ENCODE data around the gene ATG101.

Gene ATG101

GRCh38 chr12:52056801-52057637 lies 12.8 kb upstream of the ATG101 start:
- DNase-seq (ENCODE audit: low read depth in 1 of 2, low spot score in 1 of 2) = no peak
- in situ Hi-C loops (cut with HindIII; ENCODE audit: low pct_unique_long_range_greater_than_20kb, low sequenced_read_pairs) = no loop called here
- TF ChIP-seq JUND (IDR thresholded peaks at IDR 0.05; ENCODE audit: low read depth) = no peak

GRCh38 chr12:52057638-52058576 lies 11.9 kb upstream of the ATG101 start:
- no peak for DNase-seq (ENCODE audit: low read depth in 1 of 2, low spot score in 1 of 2)
- in situ Hi-C loops (cut with HindIII; ENCODE audit: low pct_unique_long_range_greater_than_20kb, low sequenced_read_pairs) = no loop called here
- TF ChIP-seq JUND (IDR thresholded peaks at IDR 0.05; ENCODE audit: low read depth) = no peak

GRCh38 chr12:52058631-52059361 lies 11.0 kb upstream of the ATG101 start:
- DNase-seq (ENCODE audit: low read depth in 1 of 2, low spot score in 1 of 2) = no peak
- TF ChIP-seq JUND (IDR thresholded peaks at IDR 0.05; ENCODE audit: low read depth) = no peak
- in situ Hi-C loops (cut with HindIII; ENCODE audit: low pct_unique_long_range_greater_than_20kb, low sequenced_read_pairs) = no loop called here

DNA sequence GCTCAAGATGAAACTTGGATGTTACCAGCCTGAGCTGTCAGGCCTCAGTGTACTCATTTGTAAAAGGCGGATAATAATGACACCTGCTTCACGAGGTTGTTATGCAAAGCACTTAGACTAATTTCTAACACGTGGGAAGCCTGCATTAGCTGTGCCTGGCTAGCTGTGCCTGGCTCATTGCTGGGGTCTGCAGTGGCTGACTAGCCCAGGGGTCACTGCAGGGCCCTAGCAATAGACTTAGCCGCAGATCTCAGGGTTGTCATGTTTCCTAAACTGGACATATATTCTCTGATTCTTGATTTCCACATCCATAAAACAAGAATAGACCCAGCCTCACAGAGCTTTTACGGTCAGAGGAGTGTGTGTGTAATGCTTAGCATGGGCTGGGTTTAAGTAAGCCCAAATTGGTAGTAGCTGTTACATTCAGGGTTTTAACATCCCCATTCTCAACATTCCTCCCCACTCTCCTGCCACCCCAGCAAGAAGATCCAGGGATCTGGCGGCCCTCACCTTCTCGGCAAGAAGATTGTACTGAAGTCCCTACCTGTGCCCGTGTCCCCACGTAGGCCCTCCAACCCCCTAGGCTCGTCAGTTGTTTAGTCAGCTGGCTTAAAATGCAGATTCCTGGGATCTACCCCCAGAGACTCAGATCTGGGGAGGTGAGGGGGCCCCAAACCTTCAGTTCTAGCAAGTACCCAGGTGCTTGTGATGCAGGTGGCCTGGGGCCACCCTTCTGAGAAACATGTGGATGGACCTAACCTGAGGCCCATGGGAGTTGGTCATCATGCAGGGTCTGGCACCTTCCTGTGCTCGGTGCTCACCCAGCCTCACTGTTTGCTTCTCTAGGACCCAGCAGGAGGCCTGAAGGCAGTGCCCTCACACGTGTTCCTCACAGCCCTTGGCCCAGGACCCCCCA lies 9.9 kb upstream of the ATG101 start:
- TF ChIP-seq JUND (IDR thresholded peaks at IDR 0.05; ENCODE audit: low read depth) = no peak
- in situ Hi-C loops (cut with HindIII; ENCODE audit: low pct_unique_long_range_greater_than_20kb, low sequenced_read_pairs) = no loop called here
- no peak for DNase-seq (ENCODE audit: low read depth in 1 of 2, low spot score in 1 of 2)

GRCh38 chr12:52060498-52061177 lies 9.1 kb upstream of the ATG101 start:
- no peak for TF ChIP-seq JUND (IDR thresholded peaks at IDR 0.05; ENCODE audit: low read depth)
- in situ Hi-C loops (cut with HindIII; ENCODE audit: low pct_unique_long_range_greater_than_20kb, low sequenced_read_pairs) = no loop called here
- no peak for DNase-seq (ENCODE audit: low read depth in 1 of 2, low spot score in 1 of 2)

- no peak for DNase-seq (ENCODE audit: low read depth in 1 of 2, low spot score in 1 of 2)
- no peak for TF ChIP-seq JUND (IDR thresholded peaks at IDR 0.05; ENCODE audit: low read depth)
- in situ Hi-C loops (cut with HindIII; ENCODE audit: low pct_unique_long_range_greater_than_20kb, low sequenced_read_pairs) = no loop called here
These were observed 8.2 kb upstream of the ATG101 start for GRCh38 chr12:52061470-52062166.

- in situ Hi-C loops (cut with HindIII; ENCODE audit: low pct_unique_long_range_greater_than_20kb, low sequenced_read_pairs) = no loop called here
- DNase-seq (ENCODE audit: low read depth in 1 of 2, low spot score in 1 of 2) = no peak
- no peak for TF ChIP-seq JUND (IDR thresholded peaks at IDR 0.05; ENCODE audit: low read depth)
These were observed 7.4 kb upstream of the ATG101 start for GRCh38 chr12:52062167-52063081.

- no peak for TF ChIP-seq JUND (IDR thresholded peaks at IDR 0.05; ENCODE audit: low read depth)
- in situ Hi-C loops (cut with HindIII; ENCODE audit: low pct_unique_long_range_greater_than_20kb, low sequenced_read_pairs) = no loop called here
- DNase-seq (ENCODE audit: low read depth in 1 of 2, low spot score in 1 of 2) = no peak
These were observed 6.5 kb upstream of the ATG101 start for GRCh38 chr12:52063082-52063924.

All from T47D (cell line).